ENCODE data around the gene SLC7A6. TPM values are rescaled to one million over a fixed set of nuclear protein-coding genes. Genes with fewer than 3 reads are reported as not detected.

SLC7A6 gene
- total and polyA plus RNA-seq, 10 of the 15 experiments (the other 5 are each of a cell fraction or from before 2014, with no cell fraction given) = 8.2 to 60.4 (median 28.6) TPM

DNA sequence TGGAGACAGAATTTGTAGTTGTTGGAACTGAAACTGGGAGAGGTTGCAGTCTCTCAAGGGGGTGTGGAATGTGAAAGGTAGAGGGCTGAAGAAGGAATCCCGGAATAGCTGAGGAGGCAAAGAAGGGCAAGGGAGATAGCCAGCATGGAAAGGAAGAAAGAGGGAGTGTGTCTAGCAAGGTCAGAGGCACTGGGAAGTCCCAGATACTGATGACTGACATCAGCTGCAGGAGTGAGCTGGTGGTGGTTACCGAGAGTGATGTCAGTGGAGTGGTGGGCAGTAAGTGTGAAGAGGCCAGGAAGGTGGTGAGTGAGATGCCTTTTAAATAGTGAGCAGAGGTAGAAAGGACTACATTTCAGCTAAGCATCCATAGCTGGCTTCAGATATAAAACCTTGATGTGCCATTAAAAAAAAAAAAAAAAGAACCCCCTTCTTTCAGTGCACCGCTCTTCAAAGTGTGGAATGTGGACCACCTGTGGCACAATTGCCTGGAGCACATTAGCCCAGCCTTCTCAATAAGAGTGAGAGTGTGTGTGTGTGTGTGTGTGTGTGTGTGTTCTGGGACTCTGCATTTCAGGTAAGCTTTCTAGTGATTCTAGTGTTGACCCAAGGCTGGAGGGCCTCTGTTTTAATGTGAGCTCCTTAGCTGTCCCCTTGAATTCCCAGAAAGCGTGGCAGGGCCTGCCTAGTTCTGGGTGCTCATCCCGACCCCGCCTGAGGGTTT, 55.0 kb downstream of the SLC7A6 start:
- peak overlapping the region; percentile 38; the same call in 1 of the 2 replicates for H3K9ac ChIP-seq (ENCODE audit: control insufficient read depth, insufficient read depth, low read length)
- H3K4me3 ChIP-seq = no peak overlapping the region
- RAD21 ChIA-PET (ENCODE audit: unreplicated experiment) = interaction anchor here (0.6 to 15.5 kb wide), 10 partner anchors 9 to 91 kb away, joined by 3 to 399 read pairs (median 6); partner anchors contain the start of genes PRMT7, SLC7A6 and SLC7A6OS
- H3K27ac ChIP-seq (ENCODE audit: control insufficient read depth, insufficient read depth) = peak overlapping the region; percentile 61
- H2AFZ ChIP-seq (ENCODE audit: control insufficient read depth, low read depth, low read length) = no peak overlapping the region
- H3K36me3 ChIP-seq (ENCODE audit: control insufficient read depth in 2 of 2, insufficient read depth in 2 of 2, low read length in 1 of 2) = peaks cover 7 to 20% of the 10 kb centered on the region in 2 experiments
- peak overlapping the region; percentile 13; the same call in 1 of the 2 replicates for H3K4me2 ChIP-seq (ENCODE audit: control insufficient read depth, insufficient read depth)
- no peaks in the 10 kb centered on the region for H3K9me3 ChIP-seq (replicated peaks; ENCODE audit: control insufficient read depth, insufficient read depth, low read length)
- H4K20me1 ChIP-seq (ENCODE audit: control insufficient read depth, insufficient read depth) = no peaks in the 10 kb centered on the region
- DNase-seq (ENCODE audit: low read depth, low spot score) = no peak
- H3K27me3 ChIP-seq (replicated peaks in 1 of 2; ENCODE audit: control insufficient read depth in 2 of 2, insufficient read depth in 2 of 2, low read length in 1 of 2) = no peaks in the 10 kb centered on the region
- CTCF ChIA-PET = interaction anchor here (0.7 to 21.7 kb wide), 13 partner anchors 8 to 144 kb away, joined by 3 to 747 read pairs (median 4); partner anchors contain the start of genes PRMT7, SLC7A6 and SLC7A6OS
- POLR2A ChIA-PET = interaction anchor here (0.6 to 4.7 kb wide), 15 partner anchors 9 to 240 kb away, joined by 3 to 26 read pairs (median 5); partner anchors contain the start of genes PLA2G15, PRMT7, SLC7A6 and SLC7A6OS
- FAIRE-seq = peak; percentile 76
- peaks cover 8% of the 10 kb centered on the region for H3K4me1 ChIP-seq (ENCODE audit: control insufficient read depth, insufficient read depth, low read length)
- H3K79me2 ChIP-seq (ENCODE audit: control insufficient read depth, insufficient read depth, low read length) = peaks cover 2% of the 10 kb centered on the region; the same call in 1 of the 2 replicates
- SMC1A ChIA-PET (ENCODE audit: uncharacterized antibody, unreplicated experiment) = interaction anchor here (0.9 to 7.2 kb wide), 15 partner anchors 9 to 64 kb away, joined by 3 to 85 read pairs (median 4); partner anchors contain the start of genes PRMT7, SLC7A6 and SLC7A6OS
- intact Hi-C loops (cut with micrococcal nuclease; ENCODE audit: unreplicated experiment) (no loop called here), in situ Hi-C loops (cut with MboI) (no loop called here)
- 88% methylated on average over 6 of the region's 6 CpGs for WGBS (ENCODE audit: insufficient coverage, insufficient replicate concordance, low lambda C conversion rate, missing lambda C conversion rate)
- peak; percentile 100 for ATAC-seq
- BruUV-seq (replicated peaks) = no TSS peak
- TF ChIP-seq JUND (IDR thresholded peaks at IDR 0.05; ENCODE audit: low read depth, low read length) (0 out of 2 replicates have a peak, but pooled peaks have one; percentile 31), TAF1 (IDR thresholded peaks at IDR 0.05; ENCODE audit: borderline replicate concordance, low read depth, low read length) (no peak), TCF12 (IDR thresholded peaks at IDR 0.05; ENCODE audit: low read depth, low read length) (peak; percentile 82), ZNF384 (IDR thresholded peaks at IDR 0.05; ENCODE audit: borderline replicate concordance, low read depth, low read length) (no peak), SMAD5 (IDR thresholded peaks at IDR 0.05; ENCODE audit: low read depth) (no peak), NR2F1 (conservative IDR thresholded peaks at IDR 0.05) (peak; percentile 82), MTA2 (IDR thresholded peaks at IDR 0.05; ENCODE audit: low read depth) (peak; percentile 76), PAX5 (IDR thresholded peaks at IDR 0.05; ENCODE audit: borderline replicate concordance, low read depth, low read length) (peak; percentile 72), BCL11A (IDR thresholded peaks at IDR 0.05; ENCODE audit: low read depth, low read length) (peak; percentile 58; the same call in 1 of the 2 replicates), GATAD2B (conservative IDR thresholded peaks at IDR 0.05; ENCODE audit: low read depth) (peak; percentile 39; the same call in 1 of the 2 replicates), TCF7 (IDR thresholded peaks at IDR 0.05; ENCODE audit: borderline replicate concordance) (no peak), SREBF2 (IDR thresholded peaks at IDR 0.05; ENCODE audit: low read length) (no peak), BHLHE40 (IDR thresholded peaks at IDR 0.05; ENCODE audit: borderline replicate concordance in 1 of 2, low read depth in 2 of 2, low read length in 1 of 2) (peak in 1 of 2 experiments; percentile 61; a peak in 2 of 4 replicates)
- TF ChIP-seq, protein P1, sequence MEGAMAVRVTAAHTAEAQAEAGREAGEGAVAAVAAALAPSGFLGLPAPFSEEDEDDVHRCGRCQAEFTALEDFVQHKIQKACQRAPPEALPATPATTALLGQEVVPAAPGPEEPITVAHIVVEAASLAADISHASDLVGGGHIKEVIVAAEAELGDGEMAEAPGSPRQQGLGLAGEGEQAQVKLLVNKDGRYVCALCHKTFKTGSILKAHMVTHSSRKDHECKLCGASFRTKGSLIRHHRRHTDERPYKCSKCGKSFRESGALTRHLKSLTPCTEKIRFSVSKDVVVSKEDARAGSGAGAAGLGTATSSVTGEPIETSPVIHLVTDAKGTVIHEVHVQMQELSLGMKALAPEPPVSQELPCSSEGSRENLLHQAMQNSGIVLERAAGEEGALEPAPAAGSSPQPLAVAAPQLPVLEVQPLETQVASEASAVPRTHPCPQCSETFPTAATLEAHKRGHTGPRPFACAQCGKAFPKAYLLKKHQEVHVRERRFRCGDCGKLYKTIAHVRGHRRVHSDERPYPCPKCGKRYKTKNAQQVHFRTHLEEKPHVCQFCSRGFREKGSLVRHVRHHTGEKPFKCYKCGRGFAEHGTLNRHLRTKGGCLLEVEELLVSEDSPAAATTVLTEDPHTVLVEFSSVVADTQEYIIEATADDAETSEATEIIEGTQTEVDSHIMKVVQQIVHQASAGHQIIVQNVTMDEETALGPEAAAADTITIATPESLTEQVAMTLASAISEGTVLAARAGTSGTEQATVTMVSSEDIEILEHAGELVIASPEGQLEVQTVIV (IDR thresholded peaks at IDR 0.05; ENCODE audit: borderline replicate concordance, partially characterized antibody) = no peak
- TF ChIP-seq, protein P2, sequence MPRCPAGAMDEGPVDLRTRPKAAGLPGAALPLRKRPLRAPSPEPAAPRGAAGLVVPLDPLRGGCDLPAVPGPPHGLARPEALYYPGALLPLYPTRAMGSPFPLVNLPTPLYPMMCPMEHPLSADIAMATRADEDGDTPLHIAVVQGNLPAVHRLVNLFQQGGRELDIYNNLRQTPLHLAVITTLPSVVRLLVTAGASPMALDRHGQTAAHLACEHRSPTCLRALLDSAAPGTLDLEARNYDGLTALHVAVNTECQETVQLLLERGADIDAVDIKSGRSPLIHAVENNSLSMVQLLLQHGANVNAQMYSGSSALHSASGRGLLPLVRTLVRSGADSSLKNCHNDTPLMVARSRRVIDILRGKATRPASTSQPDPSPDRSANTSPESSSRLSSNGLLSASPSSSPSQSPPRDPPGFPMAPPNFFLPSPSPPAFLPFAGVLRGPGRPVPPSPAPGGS (IDR thresholded peaks at IDR 0.05; ENCODE audit: borderline replicate concordance, insufficient read depth, low read depth, low read length, poor library complexity, severe bottlenecking) = no peak

Measured in GM12878 (cell line).